GM19455 (cell line): ENCODE data around the gene SGSH.
"Not testable (repeated sequence)": the region's sequence is repeated elsewhere in the genome, so short reads cannot be mapped to it uniquely, and the experiment has no call there.

Experiments
- ATAC-seq: cut with Tn5 transposase; IDR thresholded peaks from one replicate; pipeline ENCODE4 v1.9.1; 2021; ENCODE audit not compliant: unreplicated experiment

Gene SGSH

GRCh38 chr17:80253631-80254395 is 33.7 kb upstream of the SGSH start:
- ATAC-seq = no peak

- ATAC-seq = no peak
These were observed 32.7 kb upstream of the SGSH start for GRCh38 chr17:80252871-80253270.

GRCh38 chr17:80251966-80252365 is 31.8 kb upstream of the SGSH start:
- ATAC-seq = no peak

GRCh38 chr17:80248894-80249710 is 29.0 kb upstream of the SGSH start:
- ATAC-seq = no peak

- ATAC-seq = no peak
These were observed 28.1 kb upstream of the SGSH start for GRCh38 chr17:80248001-80248893.

- no peak for ATAC-seq
These were observed 27.4 kb upstream of the SGSH start for GRCh38 chr17:80247561-80247960.

GRCh38 chr17:80246726-80247125 is 26.6 kb upstream of the SGSH start:
- ATAC-seq = no peak

GRCh38 chr17:80246266-80246681 is 26.1 kb upstream of the SGSH start:
- no peak for ATAC-seq

GRCh38 chr17:80245566-80246265 is 25.6 kb upstream of the SGSH start:
- ATAC-seq = no peak

GRCh38 chr17:80244871-80245509 is 24.9 kb upstream of the SGSH start:
- ATAC-seq = no peak

- not testable (repeated sequence) for ATAC-seq
These were observed 24.3 kb upstream of the SGSH start for GRCh38 chr17:80244448-80244847.

GRCh38 chr17:80243526-80244433 is 23.6 kb upstream of the SGSH start:
- no peak for ATAC-seq

- no peak for ATAC-seq
These were observed 22.4 kb upstream of the SGSH start for GRCh38 chr17:80242505-80242904.

- no peak for ATAC-seq
These were observed 17.3 kb upstream of the SGSH start for GRCh38 chr17:80237386-80237785.

- ATAC-seq = no peak
These were observed 16.8 kb upstream of the SGSH start for GRCh38 chr17:80236911-80237310.

- ATAC-seq = no peak
These were observed 13.1 kb upstream of the SGSH start for GRCh38 chr17:80233202-80233601.

GRCh38 chr17:80232438-80232837 is 12.3 kb upstream of the SGSH start:
- no peak for ATAC-seq

GRCh38 chr17:80229011-80229410 is 8.9 kb upstream of the SGSH start:
- no peak for ATAC-seq

- ATAC-seq = no peak
These were observed 8.3 kb upstream of the SGSH start for GRCh38 chr17:80228477-80228876.
